Activated CD4-positive, alpha-beta T cell treated with anti-CD3 and anti-CD28 coated beads for 1 hour (primary cell): Measurements from ENCODE around the gene AANAT.

ENCODE experiments used
- DNase-seq: peaks from one replicate; pipeline ENCODE4 v3.0.0-alpha.2; 2020

Gene AANAT

GRCh38 chr17:76467366-76467765, at the start of gene AANAT:
Gene AANAT, plus strand, starts transcription at chr17:76467603. Its CDS starts 1,144 bp downstream, at chr17:76468747.
- no peak for DNase-seq

DNA sequence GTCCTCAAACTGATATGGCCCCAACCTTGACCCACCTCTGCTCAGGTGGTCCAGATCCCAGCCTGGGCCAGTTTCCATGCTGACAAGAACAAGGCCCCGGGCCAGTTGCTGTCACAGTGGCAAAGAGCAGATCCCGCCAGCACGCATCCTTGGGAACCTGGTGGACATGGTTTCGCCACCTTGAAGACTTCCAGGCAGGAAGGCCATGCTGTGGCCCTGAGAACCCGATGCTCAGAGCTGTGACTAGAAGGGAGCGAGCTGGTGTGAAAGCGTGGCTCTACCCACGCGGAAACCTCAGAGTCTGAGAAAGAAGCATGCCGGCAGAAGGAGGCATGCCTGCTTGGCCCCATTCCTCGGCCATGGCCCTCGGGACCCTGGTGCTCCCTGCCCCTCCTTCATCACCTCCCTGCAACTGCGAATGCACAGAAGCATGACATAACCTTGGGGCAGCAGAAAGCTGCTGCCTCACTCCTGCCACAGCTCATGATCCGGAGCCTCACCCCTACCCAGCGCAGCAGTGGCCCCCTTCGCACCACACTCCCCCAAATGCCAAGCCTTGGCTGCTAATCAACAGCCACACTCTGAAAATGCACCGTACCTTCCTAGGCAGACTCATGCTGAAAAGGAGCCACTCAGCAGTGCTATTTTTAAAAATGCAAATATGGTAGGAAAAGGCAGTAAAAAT, 47.7 kb upstream of the AANAT start:
- DNase-seq = no peak

- DNase-seq = no peak
These were observed 46.9 kb upstream of the AANAT start for GRCh38 chr17:76420356-76421043.

DNA sequence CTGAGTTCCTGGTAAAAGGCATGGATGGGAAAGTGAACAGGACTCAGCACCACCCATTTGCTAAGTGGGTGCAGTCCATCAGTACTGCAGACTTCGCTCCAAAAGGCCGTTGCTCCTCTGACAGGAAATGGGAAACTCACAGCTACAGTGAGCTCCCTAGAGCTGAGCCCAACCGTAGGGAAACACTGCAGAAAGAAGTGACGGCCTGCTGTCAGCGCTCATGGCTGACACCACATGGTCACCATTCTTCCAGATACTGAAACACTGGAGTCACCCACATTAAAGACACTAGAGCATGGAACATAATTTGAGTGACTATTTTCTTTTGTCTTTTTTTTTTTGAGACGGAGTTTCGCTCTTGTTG, 46.4 kb upstream of the AANAT start:
- no peak for DNase-seq

DNA sequence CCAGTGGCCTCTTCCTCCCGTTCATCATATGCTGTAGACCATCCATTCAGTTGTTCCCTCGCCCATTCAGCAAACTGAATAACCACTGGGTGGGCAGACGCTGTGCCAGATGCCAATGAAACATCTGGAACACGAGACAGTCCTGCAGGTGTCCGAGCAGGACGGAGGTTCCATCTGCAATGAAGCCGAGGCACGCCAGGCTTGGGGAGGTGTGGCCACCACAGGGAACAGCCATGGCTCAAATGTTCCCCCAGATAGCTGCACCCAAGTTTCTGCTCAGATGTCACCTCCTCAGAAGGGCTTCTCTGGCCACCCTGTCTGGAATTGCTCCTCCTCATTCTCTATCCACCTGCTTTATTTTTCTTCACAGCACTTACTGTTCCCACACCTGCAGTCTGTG, 45.0 kb upstream of the AANAT start:
- DNase-seq = no peak

DNA sequence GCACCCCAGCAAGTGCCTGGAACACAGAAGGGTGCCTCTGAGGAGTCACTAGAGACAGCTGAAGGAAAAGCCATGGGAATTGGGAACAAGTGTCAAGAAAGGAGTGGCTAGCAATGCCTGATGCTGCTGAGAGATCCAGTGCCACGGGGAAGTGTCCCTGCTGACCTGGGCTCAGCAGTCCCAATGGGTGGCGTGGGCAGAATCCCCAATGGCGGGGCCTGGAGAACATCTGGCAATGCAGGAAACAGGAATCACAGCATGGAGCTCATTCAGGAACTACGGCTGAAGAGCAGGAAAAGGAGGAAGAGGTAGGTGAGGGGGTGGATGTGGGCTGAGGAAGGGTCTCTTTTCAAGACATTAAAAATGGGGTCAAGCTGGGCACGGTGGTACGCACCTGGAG, 44.5 kb upstream of the AANAT start:
- no peak for DNase-seq

- no peak for DNase-seq
These were observed 40.5 kb upstream of the AANAT start for GRCh38 chr17:76426853-76427252.

DNA sequence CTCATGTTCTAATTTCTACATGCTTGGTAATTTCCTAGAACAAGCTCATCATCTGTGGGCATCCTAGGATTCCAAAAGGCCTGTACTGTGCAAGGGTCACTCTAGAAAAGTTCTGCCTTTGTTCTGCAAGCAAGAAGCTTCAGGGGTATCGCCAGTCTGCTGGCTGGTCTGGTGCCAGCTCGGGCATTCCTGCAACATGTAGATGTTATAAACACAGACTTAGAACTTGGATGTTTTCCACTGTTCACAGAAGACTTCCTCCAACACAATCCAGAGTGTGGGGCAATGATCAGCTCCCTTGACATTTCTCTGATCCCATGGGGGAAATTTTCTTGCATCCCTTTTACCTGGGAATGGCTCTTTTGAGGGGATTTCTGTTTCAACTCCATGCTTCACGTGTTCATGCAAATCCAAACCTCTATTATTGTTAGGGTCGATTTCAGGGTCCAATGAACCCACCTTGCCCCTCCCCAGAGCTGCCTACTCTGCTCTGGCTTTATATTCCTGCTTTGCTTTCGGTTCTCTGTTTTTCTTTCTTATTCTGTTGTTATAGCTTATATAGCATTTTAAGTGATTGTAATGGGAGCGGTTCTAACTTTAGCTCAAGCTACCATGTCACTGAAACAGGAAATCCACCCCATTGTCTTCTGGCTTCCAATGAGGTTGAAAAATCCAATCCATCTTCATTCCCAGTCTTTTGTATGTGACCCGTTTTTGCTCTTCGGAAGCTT, 39.7 kb upstream of the AANAT start:
- no peak for DNase-seq

GRCh38 chr17:76428511-76428910, 38.9 kb upstream of the AANAT start:
- DNase-seq = no peak

DNA sequence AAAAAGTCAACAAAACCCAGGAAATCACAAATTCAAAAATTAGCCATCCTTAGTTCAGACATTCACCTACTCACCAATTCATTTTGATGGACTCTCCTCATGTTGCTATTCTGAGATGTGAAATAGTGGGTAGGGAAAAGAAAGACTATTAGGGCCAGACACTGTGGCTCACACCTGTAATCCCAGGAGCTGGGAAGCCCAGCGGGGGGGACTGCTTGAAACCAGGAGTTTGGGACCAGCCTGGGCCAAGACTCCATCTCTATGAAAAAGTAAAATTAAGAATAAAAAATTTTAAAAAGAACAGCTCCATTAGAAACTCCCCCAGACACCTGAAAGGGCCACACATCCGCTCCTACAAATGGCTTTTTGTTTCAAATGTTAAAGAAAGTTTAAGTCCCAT, 35.9 kb upstream of the AANAT start:
- DNase-seq = no peak

- DNase-seq = no peak
These were observed 35.4 kb upstream of the AANAT start for GRCh38 chr17:76432004-76432403.

DNA sequence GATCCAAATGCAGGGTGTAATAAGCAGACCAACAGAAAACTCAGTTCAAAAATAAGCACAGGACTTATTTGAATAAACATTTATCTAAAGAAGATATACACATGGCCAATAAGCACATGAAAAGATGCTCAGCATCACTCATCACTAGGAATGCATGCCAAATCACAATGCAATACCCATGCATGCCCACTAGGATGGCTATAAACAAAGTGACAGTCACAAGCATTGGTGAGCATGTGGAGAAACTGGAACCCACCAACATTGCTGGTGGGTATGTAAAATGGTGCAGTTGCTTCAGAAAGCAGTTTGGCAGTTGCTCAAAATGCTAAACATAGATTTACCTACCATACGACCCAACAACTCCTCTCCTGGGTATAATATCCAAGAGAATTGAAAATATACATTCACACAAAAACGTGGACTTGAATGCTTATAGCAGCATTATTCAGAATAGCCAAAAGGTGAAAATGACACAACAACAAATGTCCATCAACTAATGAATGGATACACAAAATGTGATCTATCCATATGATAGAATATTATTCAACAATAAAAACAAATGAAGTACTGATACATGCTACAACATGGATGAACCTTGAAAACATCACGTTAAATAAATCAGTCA, 34.6 kb upstream of the AANAT start:
- DNase-seq = no peak

- DNase-seq = no peak
These were observed 33.7 kb upstream of the AANAT start for GRCh38 chr17:76433693-76434092.

DNA sequence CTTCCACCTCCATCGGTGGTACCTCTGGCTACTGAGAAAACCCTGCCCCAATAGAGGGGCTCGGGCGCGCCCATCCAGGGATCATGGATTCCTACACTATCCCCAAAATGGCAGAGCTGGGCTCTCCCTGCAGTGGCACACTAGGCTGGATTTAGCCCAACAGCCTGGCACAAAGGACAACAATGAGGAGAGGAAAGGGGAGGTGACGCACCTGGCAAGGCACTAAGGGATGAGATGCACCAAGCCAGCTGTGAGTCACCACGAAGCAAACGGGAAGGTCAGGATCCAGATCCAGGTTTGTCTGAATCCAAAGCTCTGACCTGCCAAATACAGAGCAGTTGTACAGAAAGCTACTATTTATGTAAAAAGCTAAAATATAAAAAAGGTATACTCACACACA, 32.5 kb upstream of the AANAT start:
- no peak for DNase-seq

- DNase-seq = no peak
These were observed 31.7 kb upstream of the AANAT start for GRCh38 chr17:76435751-76436150.

- no peak for DNase-seq
These were observed 29.7 kb upstream of the AANAT start for GRCh38 chr17:76437467-76438402.

DNA sequence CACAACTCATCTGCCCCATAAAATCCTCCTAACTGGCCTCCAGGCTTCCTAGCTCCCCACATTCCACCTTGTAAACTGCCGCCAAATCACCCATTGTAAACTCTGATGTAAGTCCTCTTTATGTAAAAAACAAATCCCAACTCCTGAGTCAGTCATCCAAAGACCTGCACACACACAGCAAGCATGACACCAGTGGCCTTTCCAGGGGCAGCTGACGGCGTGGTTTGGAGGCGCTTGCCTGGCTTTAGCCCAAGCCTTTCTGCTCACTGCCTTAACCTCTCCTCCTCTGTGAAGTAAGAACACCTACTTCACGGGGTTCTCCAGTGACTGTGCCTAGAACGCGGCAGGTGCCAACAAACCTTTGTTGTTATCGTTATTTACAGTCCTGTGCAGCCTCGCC, 28.5 kb upstream of the AANAT start:
- no peak for DNase-seq

GRCh38 chr17:76439314-76439928, 28.0 kb upstream of the AANAT start:
- no peak for DNase-seq

DNA sequence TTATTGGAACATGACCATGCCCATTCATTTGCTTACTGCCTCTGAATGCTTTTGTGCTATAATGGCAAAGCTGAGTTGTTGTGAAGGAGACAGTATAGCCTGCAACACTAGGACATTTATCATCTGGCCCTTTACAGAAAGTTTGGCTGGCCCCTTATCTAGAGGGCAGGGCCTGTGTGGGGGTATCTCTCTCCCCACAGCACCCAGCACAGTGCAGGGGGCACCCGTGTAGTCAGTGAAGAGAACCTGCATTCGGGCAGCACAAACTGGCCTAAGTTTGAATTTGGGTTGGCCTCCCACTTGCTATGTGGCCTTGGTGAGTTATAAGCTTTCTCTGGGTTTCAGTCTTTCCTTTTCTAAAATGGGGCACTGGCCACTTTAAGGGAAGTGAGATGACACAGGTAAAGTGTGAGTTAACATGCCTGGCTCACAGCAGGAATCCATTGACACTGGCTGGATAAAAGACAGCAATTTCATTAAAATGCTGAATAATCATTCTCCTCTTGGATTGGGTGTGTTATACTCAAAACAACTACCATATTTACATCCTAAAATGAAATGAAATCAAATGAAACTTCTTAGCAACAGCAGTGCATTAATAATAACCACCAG, 26.5 kb upstream of the AANAT start:
- no peak for DNase-seq

DNA sequence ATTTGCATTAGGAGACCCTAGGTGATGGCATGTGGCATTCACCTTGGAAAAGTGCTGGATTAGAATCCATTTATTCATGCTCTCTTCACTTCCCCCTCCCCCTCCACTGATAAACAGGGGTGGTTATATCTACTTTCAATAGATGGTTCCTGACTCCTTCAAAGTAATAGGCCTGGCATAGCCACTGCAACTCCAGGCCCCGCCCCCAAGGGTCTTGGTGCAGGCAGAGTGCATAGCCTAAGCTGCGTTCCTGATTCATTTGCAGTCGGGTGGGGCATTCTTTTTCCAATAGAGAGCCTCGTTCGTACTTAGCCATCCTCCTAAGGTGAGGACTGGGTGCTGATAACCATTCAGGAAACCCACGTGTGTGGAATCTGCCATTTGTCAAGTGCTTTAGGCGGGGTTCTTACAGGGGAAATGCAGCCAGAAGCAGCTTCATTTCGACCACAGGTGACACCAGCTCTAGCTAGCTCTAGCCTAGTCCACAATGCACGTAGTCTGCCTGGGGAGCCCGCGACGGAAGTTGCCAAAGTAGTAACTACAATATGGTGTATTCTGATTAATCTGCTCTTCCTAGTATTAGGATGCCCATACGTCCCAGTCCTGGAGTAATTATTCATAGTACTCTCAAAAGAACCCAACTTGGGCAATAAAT, 25.6 kb upstream of the AANAT start:
- no peak for DNase-seq
